ENCODE data around the gene RNU1-4.
"Not testable (repeated sequence)": the region's sequence is repeated elsewhere in the genome, so short reads cannot be mapped to it uniquely, and the experiment has no call there.

Gene RNU1-4

GRCh38 chr1:16732254-16732896 lies 7.9 kb upstream of the RNU1-4 start:
- DNase-seq = not testable (repeated sequence)

GRCh38 chr1:16741230-16741629 lies 914 bp downstream of the RNU1-4 start:
- DNase-seq = not testable (repeated sequence)

GRCh38 chr1:16747660-16748059 lies 7.3 kb downstream of the RNU1-4 start:
- DNase-seq = not testable (repeated sequence)

GRCh38 chr1:16748710-16749109 lies 8.4 kb downstream of the RNU1-4 start:
- not testable (repeated sequence) for DNase-seq

GRCh38 chr1:16749910-16750888 lies 9.9 kb downstream of the RNU1-4 start:
- not testable (repeated sequence) for DNase-seq

GRCh38 chr1:16752770-16753169 lies 12.5 kb downstream of the RNU1-4 start:
- not testable (repeated sequence) for DNase-seq

GRCh38 chr1:16755385-16755784 lies 15.1 kb downstream of the RNU1-4 start:
- not testable (repeated sequence) for DNase-seq

- not testable (repeated sequence) for DNase-seq
These were observed 15.6 kb downstream of the RNU1-4 start for GRCh38 chr1:16755932-16756331.

- DNase-seq = not testable (repeated sequence)
These were observed 17.3 kb downstream of the RNU1-4 start for GRCh38 chr1:16757574-16757973.

GRCh38 chr1:16758060-16758459 lies 17.7 kb downstream of the RNU1-4 start:
- DNase-seq = not testable (repeated sequence)

GRCh38 chr1:16759041-16759493 lies 18.8 kb downstream of the RNU1-4 start:
- DNase-seq = peak; percentile 22

- not testable (repeated sequence) for DNase-seq
These were observed 19.5 kb downstream of the RNU1-4 start for GRCh38 chr1:16759650-16760455.

- DNase-seq = not testable (repeated sequence)
These were observed 20.1 kb downstream of the RNU1-4 start for GRCh38 chr1:16760456-16760765.

- not testable (repeated sequence) for DNase-seq
These were observed 20.5 kb downstream of the RNU1-4 start for GRCh38 chr1:16760801-16761200.

GRCh38 chr1:16764248-16764819 lies 24.0 kb downstream of the RNU1-4 start:
- peak; percentile 67 for DNase-seq

- DNase-seq = peak; percentile 78
These were observed 24.7 kb downstream of the RNU1-4 start for GRCh38 chr1:16764820-16765655.

GRCh38 chr1:16765731-16766605 lies 25.7 kb downstream of the RNU1-4 start:
- DNase-seq = peak; percentile 68

- peak; percentile 73 for DNase-seq
These were observed 26.5 kb downstream of the RNU1-4 start for GRCh38 chr1:16766689-16767256.

GRCh38 chr1:16770139-16770759 lies 29.9 kb downstream of the RNU1-4 start:
- peak; percentile 55 for DNase-seq
